ENCODE data around the gene GPRC5C.
A peak's percentile ranks its signal among the peaks of the same experiment; 100 is the strongest.

The GPRC5C gene

GRCh38 chr17:74415608-74416396 lies 16.1 kb upstream of the GPRC5C start:
- TF ChIP-seq POU2F2 (IDR thresholded peaks at IDR 0.05; ENCODE audit: low read depth, low read length) (no peak), POLR2A (IDR thresholded peaks at IDR 0.05; ENCODE audit: low read depth, low read length) (no peak), SPI1 (IDR thresholded peaks at IDR 0.05; ENCODE audit: low read depth, low read length) (no peak), POLR2AphosphoS5 (IDR thresholded peaks at IDR 0.05; ENCODE audit: low read depth, low read length) (no peak), PAX5 (IDR thresholded peaks at IDR 0.05; ENCODE audit: insufficient read depth, low read length, severe bottlenecking) (no peak), TAF1 (IDR thresholded peaks at IDR 0.05; ENCODE audit: low read depth, low read length) (no peak)
- no peak for FAIRE-seq
- DNase-seq (ENCODE audit: insufficient read length, low spot score): no peak

GRCh38 chr17:74417178-74418045 lies 14.5 kb upstream of the GPRC5C start:
- FAIRE-seq (no peak), DNase-seq (ENCODE audit: insufficient read length, low spot score) (no peak)
- TF ChIP-seq POLR2A (IDR thresholded peaks at IDR 0.05; ENCODE audit: low read depth, low read length) (no peak), POU2F2 (IDR thresholded peaks at IDR 0.05; ENCODE audit: low read depth, low read length) (0 out of 2 replicates have a peak, but pooled peaks have one; percentile 20)

GRCh38 chr17:74419928-74420411 lies 11.9 kb upstream of the GPRC5C start:
- DNase-seq (ENCODE audit: insufficient read length, low spot score) (no peak), FAIRE-seq (no peak)
- TF ChIP-seq SPI1 (IDR thresholded peaks at IDR 0.05; ENCODE audit: low read depth, low read length): no peak
- TF ChIP-seq POLR2AphosphoS5 (IDR thresholded peaks at IDR 0.05; ENCODE audit: low read depth, low read length): no peak
- no peak for TF ChIP-seq POU2F2 (IDR thresholded peaks at IDR 0.05; ENCODE audit: low read depth, low read length)
- TF ChIP-seq TAF1 (IDR thresholded peaks at IDR 0.05; ENCODE audit: low read depth, low read length): no peak
- no peak for TF ChIP-seq PAX5 (IDR thresholded peaks at IDR 0.05; ENCODE audit: insufficient read depth, low read length, severe bottlenecking)
- no peak for TF ChIP-seq POLR2A (IDR thresholded peaks at IDR 0.05; ENCODE audit: low read depth, low read length)

- FAIRE-seq (no peak), DNase-seq (ENCODE audit: insufficient read length, low spot score) (no peak)
- TF ChIP-seq TAF1 (IDR thresholded peaks at IDR 0.05; ENCODE audit: low read depth, low read length): no peak
- TF ChIP-seq POLR2A (IDR thresholded peaks at IDR 0.05; ENCODE audit: low read depth, low read length): no peak
- no peak for TF ChIP-seq POU2F2 (IDR thresholded peaks at IDR 0.05; ENCODE audit: low read depth, low read length)
- TF ChIP-seq PAX5 (IDR thresholded peaks at IDR 0.05; ENCODE audit: insufficient read depth, low read length, severe bottlenecking): no peak
- no peak for TF ChIP-seq SPI1 (IDR thresholded peaks at IDR 0.05; ENCODE audit: low read depth, low read length)
- TF ChIP-seq POLR2AphosphoS5 (IDR thresholded peaks at IDR 0.05; ENCODE audit: low read depth, low read length): no peak
Observed at GRCh38 chr17:74424117-74424516, 7.8 kb upstream of the GPRC5C start.

- no peak for FAIRE-seq
- no peak for TF ChIP-seq SPI1 (IDR thresholded peaks at IDR 0.05; ENCODE audit: low read depth, low read length)
- TF ChIP-seq TAF1 (IDR thresholded peaks at IDR 0.05; ENCODE audit: low read depth, low read length): no peak
- no peak for TF ChIP-seq POU2F2 (IDR thresholded peaks at IDR 0.05; ENCODE audit: low read depth, low read length)
- no peak for TF ChIP-seq POLR2A (IDR thresholded peaks at IDR 0.05; ENCODE audit: low read depth, low read length)
- no peak for TF ChIP-seq PAX5 (IDR thresholded peaks at IDR 0.05; ENCODE audit: insufficient read depth, low read length, severe bottlenecking)
- no peak for TF ChIP-seq POLR2AphosphoS5 (IDR thresholded peaks at IDR 0.05; ENCODE audit: low read depth, low read length)
- no peak for DNase-seq (ENCODE audit: insufficient read length, low spot score)
Observed at GRCh38 chr17:74424657-74425056, 7.2 kb upstream of the GPRC5C start.

- DNase-seq (ENCODE audit: insufficient read length, low spot score) (no peak), FAIRE-seq (no peak)
- no peak for TF ChIP-seq SPI1 (IDR thresholded peaks at IDR 0.05; ENCODE audit: low read depth, low read length)
- TF ChIP-seq POU2F2 (IDR thresholded peaks at IDR 0.05; ENCODE audit: low read depth, low read length): no peak
- TF ChIP-seq POLR2A (IDR thresholded peaks at IDR 0.05; ENCODE audit: low read depth, low read length): no peak
Observed at GRCh38 chr17:74426551-74427047, 5.3 kb upstream of the GPRC5C start.

GRCh38 chr17:74427048-74427762 lies 4.7 kb upstream of the GPRC5C start:
- DNase-seq (ENCODE audit: insufficient read length, low spot score) (no peak), FAIRE-seq (no peak)
- TF ChIP-seq POLR2A (IDR thresholded peaks at IDR 0.05; ENCODE audit: low read depth, low read length): no peak
- no peak for TF ChIP-seq PAX5 (IDR thresholded peaks at IDR 0.05; ENCODE audit: insufficient read depth, low read length, severe bottlenecking)
- no peak for TF ChIP-seq POU2F2 (IDR thresholded peaks at IDR 0.05; ENCODE audit: low read depth, low read length)
- no peak for TF ChIP-seq TAF1 (IDR thresholded peaks at IDR 0.05; ENCODE audit: low read depth, low read length)
- no peak for TF ChIP-seq SPI1 (IDR thresholded peaks at IDR 0.05; ENCODE audit: low read depth, low read length)
- TF ChIP-seq POLR2AphosphoS5 (IDR thresholded peaks at IDR 0.05; ENCODE audit: low read depth, low read length): no peak

- FAIRE-seq (no peak), DNase-seq (ENCODE audit: insufficient read length, low spot score) (no peak)
- TF ChIP-seq TAF1 (IDR thresholded peaks at IDR 0.05; ENCODE audit: low read depth, low read length): no peak
- no peak for TF ChIP-seq PAX5 (IDR thresholded peaks at IDR 0.05; ENCODE audit: insufficient read depth, low read length, severe bottlenecking)
- no peak for TF ChIP-seq SPI1 (IDR thresholded peaks at IDR 0.05; ENCODE audit: low read depth, low read length)
- TF ChIP-seq POLR2A (IDR thresholded peaks at IDR 0.05; ENCODE audit: low read depth, low read length): no peak
- TF ChIP-seq POU2F2 (IDR thresholded peaks at IDR 0.05; ENCODE audit: low read depth, low read length): no peak
- TF ChIP-seq POLR2AphosphoS5 (IDR thresholded peaks at IDR 0.05; ENCODE audit: low read depth, low read length): no peak
Observed at GRCh38 chr17:74427763-74428153, 4.1 kb upstream of the GPRC5C start.
